ENCODE measurements around the gene FXYD6.
"Not testable (repeated sequence)": the region's sequence is repeated elsewhere in the genome, so short reads cannot be mapped to it uniquely, and the experiment has no call there.

The FXYD6 gene, protein sequence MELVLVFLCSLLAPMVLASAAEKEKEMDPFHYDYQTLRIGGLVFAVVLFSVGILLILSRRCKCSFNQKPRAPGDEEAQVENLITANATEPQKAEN

DNA sequence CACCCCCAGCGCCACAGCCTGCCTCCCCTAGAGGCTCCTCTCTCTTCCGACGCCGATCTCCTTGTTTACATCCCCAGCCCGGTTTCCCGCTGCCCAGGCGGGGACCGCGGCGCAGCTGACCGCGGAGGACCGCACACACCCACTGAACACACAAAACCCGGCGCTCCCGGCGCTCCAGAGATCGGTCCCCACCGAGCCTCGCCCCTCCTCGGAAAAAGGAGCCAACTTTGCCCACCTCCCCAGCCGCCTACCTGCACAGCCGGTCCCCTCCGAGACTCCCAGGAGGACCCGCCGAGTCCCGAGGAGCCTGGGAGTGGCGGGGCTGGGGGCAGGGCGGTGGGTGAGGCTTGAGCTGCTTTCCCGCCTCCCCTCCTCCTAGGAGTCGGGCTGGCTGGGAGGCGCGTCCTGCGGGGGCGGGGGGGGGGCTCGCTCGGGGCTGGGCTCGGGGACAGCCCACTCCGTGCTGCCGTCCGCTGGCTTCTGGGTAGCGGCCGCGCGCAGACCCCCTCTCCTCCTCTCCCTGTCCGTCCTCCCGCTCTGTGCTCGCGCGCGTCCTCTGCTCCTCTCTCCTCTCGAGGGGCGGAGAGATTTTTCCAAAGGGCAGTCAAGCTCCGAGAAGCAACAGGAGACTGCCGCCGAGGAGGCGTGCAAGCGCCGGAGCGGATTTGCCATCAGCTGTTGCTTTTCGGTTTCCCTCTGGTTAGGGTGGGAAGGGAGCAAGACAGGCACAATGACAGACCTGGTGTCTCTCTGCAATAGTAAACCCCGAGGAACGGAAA is at the start of gene FXYD6:
Gene FXYD6 (minus strand): TSS at position 318 of the 779 bp plus-strand sequence. CDS start 33,882 bp downstream, outside the sequence.
- DNase-seq (ENCODE audit: low read depth): no peak

GRCh38 chr11:117926166-117926565 is 49.7 kb upstream of the FXYD6 start:
- not testable (repeated sequence) for DNase-seq (ENCODE audit: low read depth)

DNA sequence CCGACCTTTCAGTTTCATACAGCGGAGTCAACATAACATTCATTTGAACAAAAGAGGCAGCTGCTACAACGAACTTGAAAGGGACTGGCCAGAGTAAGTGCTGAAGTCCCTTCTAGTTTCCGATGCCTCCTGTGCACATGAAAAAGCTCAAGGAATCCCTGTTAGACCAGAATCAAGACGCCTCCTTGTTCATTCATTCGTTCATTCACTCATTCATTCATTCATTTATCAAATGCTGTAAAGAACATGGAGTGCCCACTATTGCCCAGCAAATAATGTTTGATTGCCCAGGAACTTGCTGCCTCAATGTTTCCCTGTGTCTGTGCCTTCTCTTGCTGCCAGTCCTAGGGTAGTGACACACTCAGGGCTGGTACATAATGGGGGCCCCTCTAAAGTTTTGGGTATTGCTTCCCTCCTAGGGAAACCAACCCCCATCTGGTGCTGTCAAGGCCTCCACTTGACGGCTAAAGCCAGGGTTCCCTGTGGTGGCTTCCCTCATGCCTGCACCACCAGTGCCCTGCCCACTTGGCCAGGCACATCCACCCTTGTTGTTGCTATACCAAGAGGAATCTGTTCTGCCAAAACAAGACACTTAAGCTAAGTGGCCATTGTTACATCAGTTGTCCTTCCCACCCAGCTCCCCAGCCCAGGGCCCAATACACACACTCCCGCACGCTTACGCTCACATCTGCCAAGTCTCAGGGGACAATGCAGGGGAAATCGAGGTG is 48.9 kb upstream of the FXYD6 start:
- no peak for DNase-seq (ENCODE audit: low read depth)

- DNase-seq (ENCODE audit: low read depth): no peak
These were observed 48.2 kb upstream of the FXYD6 start for GRCh38 chr11:117924631-117925170.

- DNase-seq (ENCODE audit: low read depth): no peak
These were observed 47.3 kb upstream of the FXYD6 start for GRCh38 chr11:117923773-117924172.

DNA sequence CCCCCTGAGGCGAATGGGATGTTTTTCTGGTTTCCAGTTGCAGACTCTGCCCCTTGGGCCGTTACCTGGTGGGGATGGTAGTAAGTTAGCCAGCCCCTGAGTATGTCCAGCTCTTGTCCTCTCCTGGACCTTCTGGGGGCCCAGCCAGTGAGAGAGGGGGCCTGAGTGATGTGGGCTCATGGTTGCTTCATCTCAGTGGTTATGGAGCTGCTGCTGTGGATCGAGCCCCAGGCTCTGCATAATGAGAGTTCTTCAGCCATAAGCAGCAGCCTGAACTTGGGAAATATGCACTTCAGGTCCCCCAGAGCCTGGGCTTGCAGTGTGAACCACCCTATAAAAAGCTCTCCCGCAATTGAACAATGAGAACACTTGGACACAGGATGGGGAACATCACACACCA is 46.8 kb upstream of the FXYD6 start:
- no peak for DNase-seq (ENCODE audit: low read depth)

- no peak for DNase-seq (ENCODE audit: low read depth)
These were observed 45.4 kb upstream of the FXYD6 start for GRCh38 chr11:117921893-117922292.

- DNase-seq (ENCODE audit: low read depth): no peak
These were observed 45.0 kb upstream of the FXYD6 start for GRCh38 chr11:117921456-117921855.

DNA sequence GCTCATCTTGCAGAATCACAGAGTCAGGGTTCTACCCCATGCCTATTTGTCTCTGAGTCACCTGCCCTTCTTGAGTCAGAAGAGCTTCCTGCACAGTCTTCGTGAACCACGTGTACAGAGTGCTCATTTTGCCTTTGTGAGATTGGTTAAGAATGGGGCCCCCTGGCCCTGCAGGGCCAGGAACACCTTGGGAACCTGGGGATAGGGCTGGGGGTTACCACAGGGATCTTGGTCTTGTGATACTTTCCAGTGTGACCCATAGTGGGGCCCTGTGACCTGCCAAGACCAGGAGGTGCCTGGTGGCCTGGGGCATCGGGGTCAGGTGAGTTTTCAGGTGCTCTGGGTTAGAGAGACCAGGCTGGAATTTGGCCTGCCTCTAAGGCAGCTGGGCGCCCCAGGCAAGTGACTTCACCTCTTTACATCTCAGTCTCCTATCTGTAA is 43.3 kb upstream of the FXYD6 start:
- no peak for DNase-seq (ENCODE audit: low read depth)

GRCh38 chr11:117919341-117919740 is 42.9 kb upstream of the FXYD6 start:
- DNase-seq (ENCODE audit: low read depth): no peak

DNA sequence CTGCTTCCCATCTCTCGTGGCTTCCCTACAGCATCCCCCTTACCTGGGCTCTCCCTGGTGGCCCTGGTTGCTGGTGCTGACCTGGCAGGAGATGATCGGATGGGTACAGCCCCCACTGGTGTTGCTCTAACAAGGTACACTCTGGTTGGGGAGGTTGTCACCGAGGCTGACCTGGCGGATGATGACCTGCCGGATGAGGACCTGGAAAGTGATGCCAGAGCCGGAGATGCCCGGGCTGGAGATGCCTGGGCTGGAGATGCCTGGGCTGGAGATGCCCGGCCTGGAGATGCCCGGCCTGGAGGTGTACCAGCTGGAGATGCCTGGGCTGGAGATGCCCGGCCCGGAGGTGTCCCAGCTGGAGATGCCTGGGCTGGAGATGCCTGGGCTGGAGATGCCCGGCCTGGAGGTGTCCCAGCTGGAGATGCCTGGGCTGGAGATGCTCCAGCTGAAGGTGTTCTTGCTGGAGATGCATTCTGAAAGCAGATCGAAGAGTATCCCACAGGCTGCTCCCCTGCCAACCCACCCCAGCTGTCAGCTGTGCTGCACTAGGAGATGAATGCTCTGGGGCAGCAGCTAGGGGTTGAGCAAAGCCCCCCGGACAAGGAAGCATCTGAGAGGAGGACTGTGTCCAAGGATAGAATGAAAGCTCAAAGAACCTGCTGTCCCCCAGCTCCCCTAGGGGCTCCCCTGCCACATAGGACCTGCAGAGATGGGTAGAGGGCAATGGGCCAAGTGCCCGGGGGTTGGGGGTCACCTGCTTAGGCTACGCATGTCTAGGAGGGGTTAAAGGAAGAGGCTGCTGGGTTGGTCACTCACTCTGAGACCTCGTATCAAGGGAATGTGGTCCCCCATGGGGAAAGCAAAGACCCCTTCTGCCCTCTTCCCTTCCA is 42.2 kb upstream of the FXYD6 start:
- no peak for DNase-seq (ENCODE audit: low read depth)

DNA sequence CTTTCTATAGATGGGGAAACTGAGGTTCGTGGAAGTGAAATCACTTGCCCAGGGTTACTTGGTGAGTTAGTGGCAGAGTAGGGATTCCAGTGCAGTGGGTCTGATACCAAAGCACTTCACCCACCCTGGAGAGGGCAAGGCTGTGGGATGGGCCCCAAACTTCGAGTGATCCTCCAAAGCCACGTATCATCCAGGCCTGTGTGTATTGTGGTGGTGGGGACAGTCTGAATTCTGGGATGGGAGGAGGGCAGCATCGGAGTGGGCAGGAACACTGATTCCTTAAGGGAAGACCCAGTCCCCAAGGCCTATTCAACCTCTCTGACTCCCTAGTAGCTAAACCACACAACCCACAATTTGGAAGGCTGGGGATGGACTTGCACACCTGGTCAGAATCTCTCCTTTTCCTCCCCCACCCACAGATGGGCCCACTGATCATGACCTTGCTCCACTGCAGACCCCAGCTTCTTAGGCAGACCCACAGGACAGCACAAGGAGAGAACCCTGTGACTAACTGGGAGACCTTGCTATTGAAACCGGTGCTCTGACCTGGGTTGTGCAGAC is 41.2 kb upstream of the FXYD6 start:
- DNase-seq (ENCODE audit: low read depth): no peak

- no peak for DNase-seq (ENCODE audit: low read depth)
These were observed 40.5 kb upstream of the FXYD6 start for GRCh38 chr11:117916956-117917355.

DNA sequence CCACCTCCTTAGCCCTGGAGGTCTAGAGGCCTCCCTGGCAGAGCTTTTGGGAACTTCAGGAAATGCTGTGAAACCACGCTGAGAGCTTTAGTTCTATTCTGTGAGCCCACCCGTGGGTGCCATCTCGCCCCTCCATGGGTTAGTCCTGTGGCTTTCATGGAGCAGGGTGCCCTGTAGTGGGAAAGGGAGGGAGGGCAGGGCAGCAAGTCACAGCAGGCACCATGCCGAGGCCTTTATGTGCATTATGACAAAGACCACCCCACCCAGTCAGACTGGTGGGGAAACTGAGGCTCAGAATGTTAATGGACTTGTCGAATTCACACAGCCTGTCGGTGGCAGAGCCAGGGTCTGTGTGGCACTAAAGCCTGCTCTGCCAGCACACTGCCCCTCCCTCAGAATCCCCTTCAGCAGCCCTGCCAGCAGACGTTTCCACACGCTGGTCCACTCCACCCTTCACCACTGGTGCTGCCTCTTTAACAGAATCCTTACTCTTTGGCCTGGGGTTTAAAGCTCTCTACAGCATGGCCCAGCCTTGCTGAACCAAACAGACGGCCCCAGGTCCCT is 39.3 kb upstream of the FXYD6 start:
- no peak for DNase-seq (ENCODE audit: low read depth)

- DNase-seq (ENCODE audit: low read depth): no peak
These were observed 38.6 kb upstream of the FXYD6 start for GRCh38 chr11:117914991-117915618.

GRCh38 chr11:117914398-117914761 is 37.9 kb upstream of the FXYD6 start:
- no peak for DNase-seq (ENCODE audit: low read depth)

DNA sequence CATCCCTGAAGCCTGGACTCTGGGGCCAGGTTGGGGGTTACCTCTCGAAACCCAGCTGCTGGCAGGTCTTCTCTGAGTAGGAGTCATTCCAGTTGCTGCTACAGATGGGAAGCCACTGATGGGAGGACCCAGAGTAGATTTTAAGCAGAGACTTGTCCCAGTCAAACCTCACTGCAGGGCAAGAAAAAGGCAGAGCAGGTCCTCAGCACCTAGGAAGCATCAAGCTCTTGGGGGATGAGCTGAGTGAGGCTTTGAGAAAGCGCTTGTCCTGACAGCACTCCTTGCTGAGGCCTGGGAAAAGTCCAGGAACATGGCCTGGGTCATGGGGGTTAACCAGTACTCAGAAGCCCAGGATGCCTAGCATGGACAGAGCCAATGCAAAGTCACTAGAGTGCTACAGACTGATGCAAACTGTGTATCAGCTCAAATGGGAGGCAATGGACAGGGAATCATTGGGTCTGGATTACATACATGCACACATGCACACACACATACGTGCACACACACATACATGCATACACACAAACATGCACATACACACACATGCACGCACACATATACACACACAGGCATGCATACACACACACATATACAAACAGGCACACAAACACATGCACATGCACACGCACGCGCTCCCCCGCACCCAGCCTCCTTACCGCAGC is 37.4 kb upstream of the FXYD6 start:
- DNase-seq (ENCODE audit: low read depth): no peak

DNA sequence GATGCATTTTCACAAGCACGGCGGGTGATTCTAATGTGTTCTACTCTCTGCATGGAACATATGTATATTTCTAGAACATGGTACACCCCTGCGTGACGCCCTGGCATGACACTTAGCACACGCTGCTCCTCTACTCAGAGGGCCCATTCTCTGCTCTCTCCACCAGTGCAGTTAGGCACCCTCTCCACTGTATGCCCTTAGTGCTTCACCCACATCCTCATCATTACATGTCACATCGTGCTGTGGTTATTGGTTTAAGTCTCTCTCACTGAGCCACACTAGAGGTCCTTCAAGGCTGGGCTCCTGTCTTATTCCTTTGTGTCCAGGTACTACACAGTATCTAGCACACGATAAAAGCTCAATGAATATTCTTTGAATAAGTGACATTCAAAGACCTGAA is 36.0 kb upstream of the FXYD6 start:
- DNase-seq (ENCODE audit: low read depth): no peak

DNA sequence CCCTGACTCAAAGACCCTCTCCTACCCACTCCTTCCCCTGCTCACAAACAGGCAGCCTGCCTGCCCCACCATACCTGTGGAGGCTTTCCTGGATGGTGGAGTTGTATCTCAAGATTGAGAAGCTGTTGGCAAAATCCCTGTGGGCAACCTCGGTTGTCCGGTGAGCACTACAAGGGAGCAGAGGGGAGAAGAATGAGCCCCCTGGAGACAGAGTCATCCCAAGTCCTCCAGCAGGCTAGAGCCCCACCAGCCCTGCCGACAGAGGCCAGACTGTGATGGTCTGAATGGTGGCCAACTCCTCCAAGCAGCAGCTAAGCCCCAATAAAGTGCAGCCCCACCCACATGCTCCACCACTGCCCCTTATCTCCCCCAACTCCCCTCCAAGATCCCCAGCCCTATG is 35.2 kb upstream of the FXYD6 start:
- DNase-seq (ENCODE audit: low read depth): no peak

GRCh38 chr11:117910941-117911655 is 34.6 kb upstream of the FXYD6 start:
- no peak for DNase-seq (ENCODE audit: low read depth)
